ENCODE measurements around the gene SAE1. TPM values are rescaled to one million over a fixed set of nuclear protein-coding genes. Genes with fewer than 3 reads are reported as not detected.
A peak's percentile ranks its signal among the peaks of the same experiment; 100 is the strongest.
"Not testable (repeated sequence)": the region's sequence is repeated elsewhere in the genome, so short reads cannot be mapped to it uniquely, and the experiment has no call there.

The SAE1 gene
- total and polyA plus RNA-seq, 12 donors = 19.0 to 77.6 (median 49.7) TPM

DNA sequence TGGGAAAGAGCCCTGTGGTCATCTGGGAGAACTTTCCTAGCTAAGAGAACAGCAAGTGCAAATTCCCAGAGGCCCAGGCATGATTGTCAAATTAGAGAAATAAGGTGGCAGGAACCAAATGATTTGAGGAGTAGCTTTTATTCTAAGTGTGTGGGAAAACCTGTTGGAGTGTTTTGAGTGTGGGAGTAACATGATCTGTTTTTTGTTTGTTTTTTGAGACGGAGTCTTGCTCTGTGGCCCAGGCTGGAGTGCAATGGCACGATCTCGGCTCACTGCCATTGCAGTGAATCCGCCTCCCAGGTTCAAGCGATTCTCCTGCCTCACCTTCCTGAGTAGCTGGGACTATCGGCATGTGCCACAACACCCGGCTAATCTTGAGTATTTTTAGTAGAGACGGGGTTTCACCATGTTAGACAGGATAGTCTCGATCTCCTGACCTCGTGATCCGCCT, 2.4 kb downstream of the SAE1 start:
- Histone ChIP-seq H3K4me1 (replicated peaks in 1 of 2) (peaks cover 0 to 30% of the 10 kb centered on the region in 2 donors), H3K4me3 (no peak overlapping the region), H3K9me3 (replicated peaks in 1 of 3) (no peaks in the 10 kb centered on the region), H3K27me3 (no peaks in the 10 kb centered on the region), H3K36me3 (replicated peaks in 1 of 2) (no peaks in the 10 kb centered on the region), H3K27ac (no peak overlapping the region)
- TF ChIP-seq, protein P1, sequence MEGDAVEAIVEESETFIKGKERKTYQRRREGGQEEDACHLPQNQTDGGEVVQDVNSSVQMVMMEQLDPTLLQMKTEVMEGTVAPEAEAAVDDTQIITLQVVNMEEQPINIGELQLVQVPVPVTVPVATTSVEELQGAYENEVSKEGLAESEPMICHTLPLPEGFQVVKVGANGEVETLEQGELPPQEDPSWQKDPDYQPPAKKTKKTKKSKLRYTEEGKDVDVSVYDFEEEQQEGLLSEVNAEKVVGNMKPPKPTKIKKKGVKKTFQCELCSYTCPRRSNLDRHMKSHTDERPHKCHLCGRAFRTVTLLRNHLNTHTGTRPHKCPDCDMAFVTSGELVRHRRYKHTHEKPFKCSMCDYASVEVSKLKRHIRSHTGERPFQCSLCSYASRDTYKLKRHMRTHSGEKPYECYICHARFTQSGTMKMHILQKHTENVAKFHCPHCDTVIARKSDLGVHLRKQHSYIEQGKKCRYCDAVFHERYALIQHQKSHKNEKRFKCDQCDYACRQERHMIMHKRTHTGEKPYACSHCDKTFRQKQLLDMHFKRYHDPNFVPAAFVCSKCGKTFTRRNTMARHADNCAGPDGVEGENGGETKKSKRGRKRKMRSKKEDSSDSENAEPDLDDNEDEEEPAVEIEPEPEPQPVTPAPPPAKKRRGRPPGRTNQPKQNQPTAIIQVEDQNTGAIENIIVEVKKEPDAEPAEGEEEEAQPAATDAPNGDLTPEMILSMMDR (IDR thresholded peaks at IDR 0.05) = no peak
- TF ChIP-seq POLR2A (IDR thresholded peaks at IDR 0.05) = no peak
- intact Hi-C loops (cut with DNase I) = no loop called here
- DNase-seq = no peak
- WGBS, 4 donors = 86 to 92% (median 89%) methylated on average over 11 of the region's 11 CpGs

DNA sequence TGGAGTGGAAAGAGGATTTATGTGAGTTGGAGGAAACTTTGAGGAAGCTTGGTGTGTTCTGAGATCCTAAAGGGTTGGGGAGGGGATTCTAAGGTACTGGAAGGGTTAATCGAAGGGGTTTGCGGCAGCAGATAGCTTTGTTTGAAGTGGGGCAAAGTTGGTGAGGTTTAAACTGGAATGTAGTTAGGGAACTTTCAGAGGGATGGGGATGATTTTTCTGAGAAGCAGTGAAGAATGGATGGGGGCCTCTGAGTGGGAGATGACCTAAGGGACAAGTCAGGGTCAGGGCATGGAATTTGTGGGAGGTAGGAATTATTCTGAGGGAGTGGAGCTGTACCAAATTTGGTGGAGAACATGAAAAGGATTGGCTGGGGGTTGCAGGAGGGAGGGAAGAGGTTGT, 3.9 kb downstream of the SAE1 start:
- Histone ChIP-seq H3K36me3 (replicated peaks in 1 of 2) (no peaks in the 10 kb centered on the region), H3K4me3 (no peak overlapping the region), H3K27ac (no peak overlapping the region), H3K4me1 (replicated peaks in 1 of 2) (peaks cover 0 to 30% of the 10 kb centered on the region in 2 donors), H3K9me3 (replicated peaks in 1 of 3) (no peaks in the 10 kb centered on the region), H3K27me3 (no peaks in the 10 kb centered on the region)
- DNase-seq = no peak
- WGBS, 4 donors = 53 to 77% (median 61%) methylated on average over 2 of the region's 2 CpGs
- TF ChIP-seq, protein P1 (IDR thresholded peaks at IDR 0.05) = no peak
- no peak for TF ChIP-seq POLR2A (IDR thresholded peaks at IDR 0.05)
- intact Hi-C loops (cut with DNase I) = no loop called here

DNA sequence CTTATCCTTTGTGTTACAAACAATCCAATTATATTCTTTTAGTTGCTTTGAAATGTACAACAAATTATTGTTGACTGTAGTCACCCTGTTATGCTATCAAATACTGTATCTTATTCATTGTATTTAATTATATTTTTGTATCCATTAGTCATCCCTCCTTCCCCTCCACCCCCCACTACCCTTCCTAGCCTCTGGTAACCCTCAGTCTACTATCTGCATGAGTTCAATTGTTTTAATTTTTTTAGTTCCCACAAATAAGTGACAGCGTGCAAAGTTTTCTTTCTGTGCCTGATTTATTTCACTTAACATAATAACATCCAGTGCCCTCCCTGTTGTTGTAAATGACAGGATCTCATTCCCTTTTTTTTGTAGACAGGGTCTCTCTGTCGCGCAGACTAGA, 4.5 kb downstream of the SAE1 start:
- intact Hi-C loops (cut with DNase I) = loop anchor here in 1 of 2 donors (5.0 kb wide), 1 partner anchor 72 kb away; no protein-coding TSS in a partner anchor
- no peak for DNase-seq
- Histone ChIP-seq H3K4me3 (no peak overlapping the region), H3K27ac (no peak overlapping the region), H3K4me1 (replicated peaks in 1 of 2) (peaks cover 0 to 30% of the 10 kb centered on the region in 2 donors), H3K9me3 (replicated peaks in 1 of 3) (no peaks in the 10 kb centered on the region), H3K36me3 (replicated peaks in 1 of 2) (no peaks in the 10 kb centered on the region), H3K27me3 (no peaks in the 10 kb centered on the region)
- no peak for TF ChIP-seq POLR2A (IDR thresholded peaks at IDR 0.05)
- TF ChIP-seq, protein P1 (IDR thresholded peaks at IDR 0.05) = no peak
- 60 to 70% (median 66%) methylated on average over 3 of the region's 3 CpGs for WGBS, 4 donors

DNA sequence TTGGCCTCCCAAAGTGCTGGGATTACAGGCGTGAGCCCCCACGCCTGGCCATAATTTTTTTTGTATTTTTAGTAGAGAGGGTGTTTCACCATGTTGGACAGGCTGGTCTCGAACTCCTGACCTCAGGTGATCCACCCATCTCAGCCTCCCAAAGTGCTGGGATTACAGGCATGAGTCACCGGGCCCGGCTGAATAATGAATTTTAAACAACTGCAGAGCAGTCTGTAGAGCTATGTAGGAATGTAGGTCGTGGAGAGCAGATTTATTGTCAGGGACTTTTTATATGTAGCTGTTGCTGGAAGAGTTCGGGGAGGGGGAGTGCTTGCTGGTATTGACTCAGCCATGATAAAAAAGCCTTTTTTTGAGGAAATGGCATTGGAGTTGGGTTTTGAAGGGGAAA, 10.6 kb downstream of the SAE1 start:
- H3K9me3 ChIP-seq (replicated peaks in 1 of 3); intact Hi-C loops (cut with DNase I); H3K4me3 ChIP-seq; H3K27me3 ChIP-seq: not testable (repeated sequence)
- H3K4me1 ChIP-seq (replicated peaks in 1 of 2) = peaks cover 7 to 12% of the 10 kb centered on the region in 2 donors
- H3K36me3 ChIP-seq (replicated peaks in 1 of 2) = peaks cover 0 to 30% of the 10 kb centered on the region in 2 donors
- DNase-seq = peak; percentile 36 to 74 (median 63)
- H3K27ac ChIP-seq = peak overlapping the region in 3 of 5 donors; percentile 19 to 47 (median 36)
- 37 to 53% (median 47%) methylated on average over 7 of the region's 7 CpGs for WGBS, 4 donors

DNA sequence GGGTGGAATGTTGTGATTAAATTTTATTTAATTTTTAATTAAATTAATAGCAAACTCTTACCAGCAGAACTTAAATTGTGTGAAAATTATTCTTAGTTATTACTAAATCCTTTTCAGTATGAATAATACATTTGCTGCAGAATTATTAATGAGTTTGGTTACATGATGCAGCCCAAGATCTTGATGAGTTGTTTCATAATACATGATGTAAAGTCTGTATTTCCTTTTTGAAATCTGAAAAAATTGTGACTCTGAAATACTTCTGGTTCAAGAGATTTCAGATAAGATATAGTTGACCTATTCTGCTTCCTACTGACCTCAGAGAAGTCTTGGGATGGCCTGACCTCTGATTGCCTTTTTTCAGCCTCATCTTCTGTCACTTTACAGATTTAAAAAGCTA, 11.1 kb downstream of the SAE1 start:
- intact Hi-C loops (cut with DNase I) = no loop called here
- H3K27me3 ChIP-seq = no peaks in the 10 kb centered on the region
- peak overlapping the region in 3 of 5 donors; percentile 19 to 47 (median 36) for H3K27ac ChIP-seq
- H3K4me1 ChIP-seq (replicated peaks in 1 of 2) = peaks cover 7 to 12% of the 10 kb centered on the region in 2 donors
- no peaks in the 10 kb centered on the region for H3K9me3 ChIP-seq (replicated peaks in 1 of 3)
- DNase-seq = no peak
- H3K36me3 ChIP-seq (replicated peaks in 1 of 2) = peaks cover 0 to 33% of the 10 kb centered on the region in 2 donors
- TF ChIP-seq, protein P1 (IDR thresholded peaks at IDR 0.05) = no peak
- no peak for TF ChIP-seq POLR2A (IDR thresholded peaks at IDR 0.05)
- H3K4me3 ChIP-seq = no peak overlapping the region
